GM12878 (cell line): ENCODE measurements around the gene EEFSEC. TPM values are rescaled to one million over a fixed set of nuclear protein-coding genes. Genes with fewer than 3 reads are reported as not detected.

Experiments used
- BCL11A ChIP-seq: IDR thresholded peaks from 2 replicates; pipeline ENCODE4 v1.6.1; 2011; ENCODE audit warnings: low read depth, low read length
- BMI1 ChIP-seq: fragments of 450-650 bp; IDR thresholded peaks from 2 replicates; pipeline ENCODE4 v1.6.1; 2016; ENCODE audit warnings: mild to moderate bottlenecking, moderate library complexity, borderline replicate concordance
- CHD1 ChIP-seq: IDR thresholded peaks from 2 replicates; pipeline ENCODE4 v1.6.1; 2012; ENCODE audit warnings: low read depth, low read length, improper control_type of control experiment
- EED ChIP-seq: sonication (generic); IDR thresholded peaks from 2 replicates; pipeline ENCODE4 v1.6.1; 2016; ENCODE audit warnings: antibody characterized with exemption, low read depth
- ESRRA ChIP-seq: IDR thresholded peaks from 2 replicates; pipeline ENCODE4 v1.6.1; 2012; ENCODE audit warnings: mild to moderate bottlenecking, low read length, improper control_type of control experiment
- KAT2A ChIP-seq: conservative IDR thresholded peaks from 2 replicates; pipeline ENCODE4 v1.6.1; 2011; ENCODE audit warnings: low read depth, low read length; ENCODE audit not compliant: control insufficient read depth
- KDM1A ChIP-seq: fragments of 200-600 bp; sonication (generic); IDR thresholded peaks from 2 replicates; pipeline ENCODE4 v1.6.1; 2016; ENCODE audit warnings: borderline replicate concordance
- PBX3 ChIP-seq: IDR thresholded peaks from 2 replicates; pipeline ENCODE4 v1.6.1; 2011; ENCODE audit warnings: mild to moderate bottlenecking, low read depth, low read length, moderate library complexity; ENCODE audit not compliant: insufficient replicate concordance
- POLR2A ChIP-seq: IDR thresholded peaks from 2 replicates; pipeline ENCODE4 v1.6.1; 2011; ENCODE audit warnings: low read depth, mild to moderate bottlenecking, low read length
- POLR2AphosphoS2 ChIP-seq: IDR thresholded peaks from 2 replicates; pipeline ENCODE4 v1.6.1; 2011; ENCODE audit warnings: low read depth, mild to moderate bottlenecking, low read length, improper control_type of control experiment, moderate library complexity
- SIN3A ChIP-seq: IDR thresholded peaks from 2 replicates; pipeline ENCODE4 v1.6.1; 2012; ENCODE audit warnings: low read depth, low read length, improper control_type of control experiment
- SIX5 ChIP-seq: IDR thresholded peaks from 2 replicates; pipeline ENCODE4 v1.6.1; 2011; ENCODE audit warnings: mild to moderate bottlenecking, low read depth, low read length, moderate library complexity; ENCODE audit not compliant: severe bottlenecking
- SPI1 ChIP-seq: IDR thresholded peaks from 2 replicates; pipeline ENCODE4 v1.6.1; 2011; ENCODE audit warnings: low read depth, mild to moderate bottlenecking, low read length, moderate library complexity, borderline replicate concordance; ENCODE audit not compliant: insufficient read depth
- TAF1 ChIP-seq: IDR thresholded peaks from 2 replicates; pipeline ENCODE4 v1.6.1; 2011; ENCODE audit warnings: mild to moderate bottlenecking, low read depth, low read length, borderline replicate concordance
- ZBED1 ChIP-seq: IDR thresholded peaks from 2 replicates; pipeline ENCODE4 v1.6.1; 2016; ENCODE audit warnings: borderline replicate concordance
- ZBTB11 ChIP-seq: fragments of 450-650 bp; formaldehyde crosslinking; IDR thresholded peaks from 2 replicates; pipeline ENCODE4 v1.5.0; 2022; ENCODE audit warnings: mild to moderate bottlenecking, missing genetic modification characterization
- ZBTB33 ChIP-seq: fragments of 450-650 bp; IDR thresholded peaks from 2 replicates; pipeline ENCODE4 v1.6.1; 2017; ENCODE audit warnings: mild to moderate bottlenecking
- ZBTB4 ChIP-seq: fragments of 450-650 bp; formaldehyde crosslinking; IDR thresholded peaks from 2 replicates; pipeline ENCODE4 v1.4.0; 2022; ENCODE audit warnings: mild to moderate bottlenecking, moderate library complexity
- ZNF24 ChIP-seq: fragments of 450-650 bp; IDR thresholded peaks from 2 replicates; pipeline ENCODE4 v1.6.1; 2017; ENCODE audit warnings: antibody characterized with exemption, mild to moderate bottlenecking
- polyA plus RNA-seq, 11 experiments: library from polyadenylated mRNA; depleted of rRNA in 4 of 11; unstranded in 6 of 11; stranded (reverse) in 5 of 11; fragments of >200 nt; fragmentation: Nextera tagmentation in 4 of 11; fragmentation: Illumina TruSeq in 1 of 11; extraction: Ambion mirVana in 4 of 11; extraction: Trizol in 1 of 11; gene quantifications; 1 replicate in 1 of 11; 2 replicates in 10 of 11; pipeline versions ENCODE4 v1.2.1 to v1.2.3, GENCODE V29; 2011 to 2016; ENCODE audit warnings: inconsistent platforms in 2 of 11, missing spikeins in 2 of 11, low read depth in 1 of 11
- total RNA-seq, 4 experiments: library from RNA; depleted of rRNA in 3 of 4; stranded (reverse); fragments of >200 nt in 3 of 4; fragmentation: Illumina TruSeq in 1 of 4; extraction: Trizol in 1 of 4; gene quantifications; 2 replicates each; pipeline versions ENCODE4 v1.2.1 to v1.2.3, GENCODE V29; 2013 to 2021

Gene EEFSEC
- total and polyA plus RNA-seq, 10 of the 15 experiments (the other 5 are each of a cell fraction or from before 2014, with no cell fraction given) = 0.29 to 29.1 (median 16.1) TPM

GRCh38 chr3:128113817-128114794 lies 39.2 kb upstream of the EEFSEC start (continued):
- TF ChIP-seq ZBTB4 (CRISPR knock-in tag) (no peak), BCL11A (no peak), KAT2A (no peak), POLR2A (peak; percentile 57), BMI1 (no peak), SIX5 (no peak), ZBTB33 (no peak), ZBED1 (no peak), ZBTB11 (no peak), SPI1 (peak; percentile 32; the same call in 1 of the 2 replicates), SIN3A (no peak), KDM1A (no peak), ESRRA (no peak), CHD1 (no peak), EED (0 out of 2 replicates have a peak, but pooled peaks have one; percentile 22), POLR2AphosphoS2 (no peak), PBX3 (no peak), ZNF24 (peak; percentile 63), TAF1 (0 out of 2 replicates have a peak, but pooled peaks have one; percentile 16)
